MCF 10A (cell line): ENCODE data around the gene CCDC167. TPM values are rescaled to one million over a fixed set of nuclear protein-coding genes. Genes with fewer than 3 reads are reported as not detected.

Experiments used
- BruUV-seq: library from RNA; stranded (reverse); fragments of 400-500 nt; replicated peaks from 2 replicates; lab custom pipeline; 2021; lab: Mats Ljungman, UMichigan
- CTCF ChIA-PET: fragments of 300-600 bp; sonication (Branson Sonifier 250); formaldehyde crosslinking; extraction: SDS; loops from one replicate; lab custom pipeline; 2021; ENCODE audit warnings: antibody characterized with exemption, inconsistent platforms; lab: Yijun Ruan, JAX
- POLR2A ChIA-PET: fragments of 300-600, 350-650 bp; sonication (Branson Sonifier 250); formaldehyde crosslinking; extraction: SDS; loops from one replicate; lab custom pipeline; 2020; ENCODE audit warnings: antibody characterized with exemption, inconsistent platforms; lab: Yijun Ruan, JAX
- DNase-seq: peaks from one replicate; pipeline ENCODE4 v3.0.0-alpha.2; 2018; ENCODE audit not compliant: unreplicated experiment
- H3K27ac Mint-ChIP-seq: one replicate; pipeline ENCODE4 v1.8.0; 2022; ENCODE audit warnings: mild to moderate bottlenecking, low read depth, mixed read lengths; ENCODE audit not compliant: unreplicated experiment
- H3K27me3 Mint-ChIP-seq: one replicate; pipeline ENCODE4 v1.8.0; 2022; ENCODE audit warnings: mixed read lengths; ENCODE audit not compliant: insufficient read depth, unreplicated experiment
- H3K36me3 Mint-ChIP-seq: one replicate; pipeline ENCODE4 v1.8.0; 2022; ENCODE audit warnings: mild to moderate bottlenecking, moderate library complexity, mixed read lengths; ENCODE audit not compliant: insufficient read depth, unreplicated experiment
- H3K4me1 Mint-ChIP-seq: one replicate; pipeline ENCODE4 v1.8.0; 2022; ENCODE audit warnings: mixed read lengths; ENCODE audit not compliant: insufficient read depth, unreplicated experiment
- H3K4me3 Mint-ChIP-seq: one replicate; pipeline ENCODE4 v1.8.0; 2022; ENCODE audit warnings: mild to moderate bottlenecking, moderate library complexity, mixed read lengths; ENCODE audit not compliant: unreplicated experiment
- H3K9me3 Mint-ChIP-seq: one replicate; pipeline ENCODE4 v1.8.0; 2022; ENCODE audit warnings: mixed read lengths; ENCODE audit not compliant: unreplicated experiment
- CTCF ChIP-seq: fragments of 200-600 bp; IDR thresholded peaks from one replicate; pipeline ENCODE4 v1.8.0; 2022; ENCODE audit warnings: antibody characterized with exemption, mild to moderate bottlenecking; ENCODE audit not compliant: unreplicated experiment
- intact Hi-C: fragments of 100-400 bp; cut with micrococcal nuclease; formaldehyde crosslinking; loops from 2 replicates; pipeline ENCODE4 v1.14.1; 2022
- total RNA-seq: library from RNA; stranded (reverse); gene quantifications from 2 replicates; pipeline ENCODE4 v1.2.3, GENCODE V29; 2022

Gene CCDC167
- total RNA-seq, 1 experiment from 2014 or later: 24.4 TPM

GRCh38 chr6:37541346-37541745, 41.7 kb upstream of the CCDC167 start:
- CTCF ChIA-PET: no interaction called here
- no peak overlapping the region for H3K27ac Mint-ChIP-seq
- H3K27me3 Mint-ChIP-seq: no peaks in the 10 kb centered on the region

GRCh38 chr6:37540390-37540789, 40.7 kb upstream of the CCDC167 start:
- no peaks in the 10 kb centered on the region for H3K27me3 Mint-ChIP-seq
- TF ChIP-seq CTCF: no peak
- no peak for DNase-seq
- no peak overlapping the region for H3K4me3 Mint-ChIP-seq
- no peaks in the 10 kb centered on the region for H3K4me1 Mint-ChIP-seq
- H3K36me3 Mint-ChIP-seq: no peaks in the 10 kb centered on the region
- H3K27ac Mint-ChIP-seq: no peak overlapping the region
- no peaks in the 10 kb centered on the region for H3K9me3 Mint-ChIP-seq
- POLR2A ChIA-PET: no interaction called here
- CTCF ChIA-PET: no interaction called here
- no TSS peak for BruUV-seq
- intact Hi-C loops: no loop called here

More at GRCh38 chr6:37541346-37541745, 41.7 kb upstream of the CCDC167 start:
- POLR2A ChIA-PET: no interaction called here
- Mint-ChIP-seq H3K4me1 (no peaks in the 10 kb centered on the region), H3K9me3 (no peaks in the 10 kb centered on the region), H3K4me3 (no peak overlapping the region), H3K36me3 (no peaks in the 10 kb centered on the region)
- DNase-seq: no peak
- BruUV-seq: no TSS peak
- TF ChIP-seq CTCF: no peak
- intact Hi-C loops: no loop called here

GRCh38 chr6:37540029-37540352, 40.3 kb upstream of the CCDC167 start:
- H3K27ac Mint-ChIP-seq: no peak overlapping the region

More at GRCh38 chr6:37540029-37540352, 40.3 kb upstream of the CCDC167 start:
- CTCF ChIA-PET: no interaction called here
- no peaks in the 10 kb centered on the region for H3K4me1 Mint-ChIP-seq
- H3K4me3 Mint-ChIP-seq: no peak overlapping the region
- BruUV-seq: no TSS peak
- TF ChIP-seq CTCF: no peak
- peaks cover 2% of the 10 kb centered on the region for H3K27me3 Mint-ChIP-seq
- POLR2A ChIA-PET: interaction anchor here (0.6 to 1.0 kb wide), 2 partner anchors 40 to 216 kb away, joined by 3 read pairs; partner anchors contain the start of gene CCDC167
- DNase-seq: no peak
- H3K36me3 Mint-ChIP-seq: no peaks in the 10 kb centered on the region
- no peaks in the 10 kb centered on the region for H3K9me3 Mint-ChIP-seq
- intact Hi-C loops: no loop called here
